GM19023 (cell line): ENCODE measurements around the gene BBS7.
A peak's percentile ranks its signal among the peaks of the same experiment; 100 is the strongest.

Experiments
- ATAC-seq: cut with Tn5 transposase; IDR thresholded peaks from one replicate; pipeline ENCODE4 v1.9.1; 2021; ENCODE audit warnings: mild to moderate bottlenecking, moderate library complexity; ENCODE audit not compliant: unreplicated experiment

The BBS7 gene

DNA sequence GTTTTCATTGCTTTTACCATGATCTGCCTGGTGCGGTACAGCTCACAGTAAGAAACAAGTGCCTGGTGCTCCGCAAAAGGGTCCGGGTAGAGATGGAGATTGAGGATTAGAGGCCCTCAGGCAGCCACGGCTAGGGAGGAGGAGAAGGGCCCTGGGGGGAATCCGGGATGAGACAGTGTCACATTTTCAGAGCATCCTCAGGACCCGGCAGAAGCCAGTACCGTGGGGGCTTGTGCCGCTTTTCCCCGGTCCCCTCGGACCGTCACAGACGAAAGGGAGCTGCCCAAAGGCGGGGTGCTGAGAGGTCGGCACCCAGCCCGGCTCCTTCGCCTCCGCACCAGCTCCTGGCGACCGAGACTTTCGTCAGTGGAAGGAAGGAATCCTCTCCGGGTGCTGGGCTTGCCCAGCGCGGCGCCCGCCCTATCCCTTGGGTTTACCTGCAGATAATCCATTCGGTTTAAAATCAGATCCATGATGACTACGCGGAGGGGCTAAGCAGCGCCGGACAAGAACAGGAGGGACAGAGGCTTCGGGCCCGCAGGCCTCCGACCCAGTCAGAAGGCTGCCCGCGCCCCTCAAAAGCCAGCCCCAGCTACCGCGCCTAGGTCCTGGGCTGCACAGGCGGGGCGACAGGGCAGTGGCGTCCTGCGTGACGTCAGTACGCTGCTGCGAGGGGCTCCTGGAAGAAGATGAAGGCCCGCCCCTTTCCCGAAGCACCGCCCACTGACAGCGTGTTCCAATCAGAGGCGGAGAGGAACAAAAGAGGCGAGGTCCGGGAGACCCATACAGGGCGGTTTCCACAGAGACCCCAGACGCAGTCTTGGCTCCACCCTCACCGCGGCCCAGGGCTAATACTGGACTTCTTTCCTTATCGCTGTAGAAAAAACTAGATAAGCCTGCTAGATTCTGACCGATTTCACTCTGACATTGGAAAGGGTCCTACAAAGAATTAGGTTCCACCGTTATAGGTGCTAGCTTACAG lies at the start of gene BBS7:
Gene BBS7 (minus strand): TSS at position 634 of the 982 bp plus-strand sequence. CDS start 161 bp downstream, at position 473.
- ATAC-seq: peak; percentile 99

DNA sequence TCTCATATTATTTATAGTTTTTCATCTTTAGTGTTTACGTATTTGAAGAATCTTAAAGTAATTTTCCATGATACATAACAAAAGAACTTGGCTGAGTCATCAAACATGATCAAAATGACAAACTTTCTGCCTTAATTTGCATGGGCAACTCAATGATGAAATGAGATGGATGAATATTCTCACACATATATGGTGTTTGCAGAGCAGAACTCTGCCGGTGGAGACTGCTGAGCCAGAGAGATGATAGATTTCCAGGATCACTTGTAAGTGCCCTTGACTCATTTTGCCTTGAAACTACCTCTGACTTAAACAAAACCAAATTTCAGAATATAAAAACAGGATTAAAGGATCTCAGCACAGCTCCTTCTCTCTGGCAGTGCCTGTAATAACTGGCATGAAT lies 43.4 kb upstream of the BBS7 start:
- ATAC-seq: no peak

- no peak for ATAC-seq
Measured at GRCh38 chr4:121908346-121908745, 38.1 kb upstream of the BBS7 start.

- peak; percentile 81 for ATAC-seq
Measured at GRCh38 chr4:121900132-121900983, 30.1 kb upstream of the BBS7 start.

- no peak for ATAC-seq
Measured at GRCh38 chr4:121898150-121898549, 27.9 kb upstream of the BBS7 start.

DNA sequence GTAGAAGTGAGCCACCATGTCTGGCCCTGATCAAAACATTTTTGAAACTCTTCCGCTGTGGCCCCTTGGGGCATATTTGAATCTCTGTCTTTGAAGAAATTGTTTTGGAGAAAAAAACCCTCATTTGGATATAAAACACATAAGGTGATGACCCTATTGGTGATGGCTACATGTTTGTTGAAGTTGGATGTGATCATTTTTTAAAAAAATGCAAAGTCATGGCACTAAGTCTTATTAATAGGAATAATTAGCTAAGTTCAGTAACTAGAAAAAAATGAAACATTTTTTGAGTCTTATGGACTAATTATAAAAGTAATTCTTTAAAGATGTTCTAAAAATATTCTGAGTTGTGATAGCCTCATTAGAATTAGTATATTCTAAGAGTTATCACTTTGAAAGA lies 17.9 kb upstream of the BBS7 start:
- no peak for ATAC-seq

- no peak for ATAC-seq
Measured at GRCh38 chr4:121885115-121885514, 14.8 kb upstream of the BBS7 start.

DNA sequence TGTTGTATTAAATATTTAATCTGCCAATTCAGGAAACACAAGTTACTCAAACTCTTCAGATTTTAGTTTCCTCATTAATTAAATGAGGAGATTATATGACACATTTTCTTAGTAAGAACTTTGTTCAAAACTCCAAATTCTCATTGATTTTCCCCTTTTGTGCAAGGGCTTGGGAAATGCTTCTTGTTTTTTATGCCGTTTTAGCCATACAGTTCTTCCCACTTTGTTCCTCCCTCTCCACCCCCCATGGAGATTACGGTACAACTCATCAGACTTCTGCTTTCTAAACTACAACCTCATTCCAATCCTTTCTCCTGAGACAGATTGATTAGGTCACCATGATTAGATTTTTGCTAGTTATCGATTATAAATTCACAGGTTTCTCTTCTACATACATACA lies 10.9 kb upstream of the BBS7 start:
- ATAC-seq: no peak

GRCh38 chr4:121879135-121879534 lies 8.9 kb upstream of the BBS7 start:
- ATAC-seq: no peak

DNA sequence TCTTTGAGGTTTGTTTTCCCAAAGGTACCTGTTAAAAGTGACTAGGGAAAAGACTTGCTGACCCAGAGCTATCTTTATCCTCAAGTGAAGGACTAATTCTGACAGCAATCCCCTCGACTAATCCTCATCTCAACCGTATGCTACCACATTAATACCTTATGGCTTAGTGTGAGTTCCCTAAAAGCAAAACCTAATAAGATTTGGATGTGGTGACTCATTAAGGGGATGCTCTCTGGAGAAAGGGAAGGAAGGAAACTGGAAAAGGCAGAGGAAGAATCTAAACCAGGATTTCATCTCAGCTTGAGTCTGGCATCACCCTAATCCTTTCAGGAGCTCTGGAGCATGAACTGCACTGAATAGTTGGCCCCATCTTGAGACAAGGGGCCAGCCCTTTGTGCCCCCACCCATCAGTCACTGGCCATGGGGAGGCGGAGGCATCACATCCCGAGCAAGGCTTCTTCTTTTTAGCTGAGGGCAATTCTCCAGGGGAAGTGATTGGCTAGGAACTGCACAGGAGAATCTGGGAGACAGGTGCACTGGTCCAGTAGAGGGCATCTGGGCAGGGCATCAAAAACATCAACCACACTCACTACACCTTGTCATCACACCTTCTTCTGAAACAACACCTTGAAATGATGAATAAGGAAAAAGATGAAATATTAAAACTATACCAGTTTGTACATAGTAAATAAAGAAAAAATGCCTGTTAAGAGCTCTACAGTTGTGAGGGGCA lies 6.9 kb upstream of the BBS7 start:
- ATAC-seq: no peak

- ATAC-seq: no peak
Measured at GRCh38 chr4:121876070-121876469, 5.8 kb upstream of the BBS7 start.

GRCh38 chr4:121875652-121876051 lies 5.4 kb upstream of the BBS7 start:
- ATAC-seq: no peak

DNA sequence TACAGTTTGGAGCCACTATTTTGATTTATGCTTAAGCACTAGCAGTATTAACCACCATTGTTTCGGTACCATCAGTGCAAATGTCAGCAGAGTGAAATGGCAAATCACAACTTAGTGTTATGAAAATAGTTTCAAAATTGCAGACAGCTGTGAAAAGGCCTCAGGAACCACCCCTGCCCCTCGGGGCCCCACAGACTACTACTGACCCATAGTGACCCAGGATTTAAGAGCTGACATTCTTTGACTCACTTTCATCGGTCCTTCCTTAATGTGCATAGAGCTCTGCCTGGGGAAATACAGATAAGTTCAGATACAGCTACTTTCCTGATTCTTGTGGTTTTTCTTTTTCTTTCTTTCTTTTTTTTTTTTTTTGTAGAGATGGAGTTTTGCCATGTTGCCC lies 3.3 kb upstream of the BBS7 start:
- no peak for ATAC-seq

- ATAC-seq: no peak
Measured at GRCh38 chr4:121863799-121864198, 6.5 kb downstream of the BBS7 start.

- ATAC-seq: no peak
Measured at GRCh38 chr4:121861426-121861825, 8.8 kb downstream of the BBS7 start.

DNA sequence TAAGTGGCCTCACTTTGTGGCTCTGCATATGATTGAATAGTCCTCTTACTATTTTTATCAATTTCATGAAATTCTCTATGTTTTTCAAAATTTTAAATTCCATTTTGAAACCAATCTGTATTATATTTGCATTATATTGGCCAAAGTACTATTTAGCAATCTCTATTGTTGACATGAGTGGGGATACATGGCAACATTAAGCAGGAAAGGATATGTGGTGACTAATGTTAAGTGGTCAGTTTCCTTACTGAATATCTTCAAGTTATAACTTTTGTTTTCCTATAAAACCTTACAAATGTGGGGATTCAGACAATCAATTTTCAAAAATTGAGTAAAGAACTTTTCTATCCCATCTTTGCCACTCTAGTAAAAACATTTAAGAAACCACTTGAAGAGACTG lies 10.2 kb downstream of the BBS7 start:
- ATAC-seq: no peak

- ATAC-seq: no peak
Measured at GRCh38 chr4:121851354-121851753, 18.9 kb downstream of the BBS7 start.

GRCh38 chr4:121846662-121847061 lies 23.6 kb downstream of the BBS7 start:
- ATAC-seq: no peak

GRCh38 chr4:121842862-121843261 lies 27.4 kb downstream of the BBS7 start:
- ATAC-seq: no peak

GRCh38 chr4:121838136-121838535 lies 32.1 kb downstream of the BBS7 start:
- no peak for ATAC-seq

DNA sequence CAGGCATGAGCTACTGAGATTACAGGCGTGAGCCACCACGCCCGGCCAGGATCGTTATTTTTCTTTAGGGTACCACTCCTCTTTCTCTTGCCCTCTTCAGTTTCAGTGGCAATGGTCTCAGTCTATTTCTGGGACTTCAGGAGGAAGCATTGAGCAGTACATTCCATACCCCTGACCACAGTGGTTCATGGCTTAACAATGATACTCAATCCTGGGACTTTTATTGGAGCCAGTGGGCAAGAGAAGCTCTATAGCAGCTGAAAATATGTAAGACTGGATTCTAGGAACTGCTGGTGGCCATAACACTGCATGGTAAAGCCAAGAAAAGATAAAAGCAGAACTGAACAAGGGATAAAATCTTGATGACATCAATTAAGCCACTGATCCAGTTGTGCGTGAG lies 40.8 kb downstream of the BBS7 start:
- no peak for ATAC-seq
